ENCODE results near the gene NHS. TPM values are rescaled to one million over a fixed set of nuclear protein-coding genes. Genes with fewer than 3 reads are reported as not detected.

The NHS gene
- total RNA-seq, 2 donors from 2014 or later: 6.0 to 7.3 TPM

DNA sequence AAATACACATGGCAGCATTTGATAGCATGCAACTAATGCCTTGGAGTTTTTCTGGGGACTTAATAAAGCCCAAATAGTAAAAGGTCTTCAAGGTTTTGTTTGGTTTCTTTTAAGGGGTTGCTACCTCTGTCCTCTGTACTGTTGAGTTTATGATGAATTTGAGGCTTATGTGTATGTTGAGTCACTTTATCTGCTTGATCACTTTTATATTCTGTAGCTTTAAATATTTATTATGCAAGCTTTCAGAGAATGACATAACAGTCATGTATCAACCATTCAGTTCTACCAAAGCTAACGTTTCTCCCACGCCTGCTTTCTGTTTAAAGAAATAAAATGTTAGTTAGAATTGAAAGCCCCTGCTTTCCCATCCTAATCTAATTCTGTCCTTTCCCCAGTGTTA lies 122.2 kb downstream of the NHS start:
- Histone ChIP-seq H3K9me3 (ENCODE audit: control insufficient read depth, low read length) (no peaks in the 10 kb centered on the region), H3K27ac (ENCODE audit: low read depth, low read length) (no peak overlapping the region), H3K4me3 (ENCODE audit: low read length) (no peak overlapping the region), H3K9ac (ENCODE audit: extremely low read depth, low read length, poor library complexity, severe bottlenecking) (no peak overlapping the region), H3K36me3 (ENCODE audit: control insufficient read depth, insufficient read depth, low read length) (no peaks in the 10 kb centered on the region), H3K27me3 (ENCODE audit: control insufficient read depth, insufficient read depth, low read length, poor library complexity, severe bottlenecking) (no peaks in the 10 kb centered on the region), H3K4me1 (ENCODE audit: control insufficient read depth, insufficient read depth, low read length) (no peaks in the 10 kb centered on the region)
- no peak for DNase-seq
- H3K36me3 Mint-ChIP-seq (ENCODE audit: low read depth): no peaks in the 10 kb centered on the region
- H3K4me3 Mint-ChIP-seq: no peak overlapping the region
- TF ChIP-seq, protein P1, sequence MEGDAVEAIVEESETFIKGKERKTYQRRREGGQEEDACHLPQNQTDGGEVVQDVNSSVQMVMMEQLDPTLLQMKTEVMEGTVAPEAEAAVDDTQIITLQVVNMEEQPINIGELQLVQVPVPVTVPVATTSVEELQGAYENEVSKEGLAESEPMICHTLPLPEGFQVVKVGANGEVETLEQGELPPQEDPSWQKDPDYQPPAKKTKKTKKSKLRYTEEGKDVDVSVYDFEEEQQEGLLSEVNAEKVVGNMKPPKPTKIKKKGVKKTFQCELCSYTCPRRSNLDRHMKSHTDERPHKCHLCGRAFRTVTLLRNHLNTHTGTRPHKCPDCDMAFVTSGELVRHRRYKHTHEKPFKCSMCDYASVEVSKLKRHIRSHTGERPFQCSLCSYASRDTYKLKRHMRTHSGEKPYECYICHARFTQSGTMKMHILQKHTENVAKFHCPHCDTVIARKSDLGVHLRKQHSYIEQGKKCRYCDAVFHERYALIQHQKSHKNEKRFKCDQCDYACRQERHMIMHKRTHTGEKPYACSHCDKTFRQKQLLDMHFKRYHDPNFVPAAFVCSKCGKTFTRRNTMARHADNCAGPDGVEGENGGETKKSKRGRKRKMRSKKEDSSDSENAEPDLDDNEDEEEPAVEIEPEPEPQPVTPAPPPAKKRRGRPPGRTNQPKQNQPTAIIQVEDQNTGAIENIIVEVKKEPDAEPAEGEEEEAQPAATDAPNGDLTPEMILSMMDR (conservative IDR thresholded peaks at IDR 0.05): no peak
- H3K9me3 Mint-ChIP-seq: no peaks in the 10 kb centered on the region
- H3K27ac Mint-ChIP-seq: no peak overlapping the region
- H3K27me3 Mint-ChIP-seq (ENCODE audit: insufficient read depth): no peaks in the 10 kb centered on the region
- peaks cover 42% of the 10 kb centered on the region for H3K4me1 Mint-ChIP-seq
- WGBS, 2 experiments (ENCODE audit: insufficient coverage in 1 of 2, insufficient read length in 1 of 2): no CpG with 5 or more reads among the region's 2 CpGs

DNA sequence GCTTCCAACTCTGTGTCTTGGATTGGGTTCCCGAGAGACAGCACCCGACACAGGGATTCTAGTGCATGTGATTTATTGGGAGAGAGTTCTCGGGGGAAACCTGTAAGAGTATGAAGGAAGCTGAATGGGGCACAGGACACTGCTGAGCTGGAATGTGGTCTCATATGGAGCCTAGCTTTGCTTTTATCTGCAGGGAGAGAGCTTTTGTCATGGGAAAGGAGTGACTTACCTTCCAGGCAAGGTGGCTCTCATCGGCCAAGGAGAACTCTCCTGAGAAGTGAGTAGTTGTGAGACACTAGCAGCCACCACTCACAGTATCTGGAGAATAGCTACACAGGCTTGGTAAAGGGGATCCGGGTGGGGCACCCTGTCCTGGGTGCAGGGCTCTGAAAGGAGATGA lies 124.5 kb downstream of the NHS start:
- peak; percentile 65 for DNase-seq
- no peak overlapping the region for H3K4me3 Mint-ChIP-seq

DNA sequence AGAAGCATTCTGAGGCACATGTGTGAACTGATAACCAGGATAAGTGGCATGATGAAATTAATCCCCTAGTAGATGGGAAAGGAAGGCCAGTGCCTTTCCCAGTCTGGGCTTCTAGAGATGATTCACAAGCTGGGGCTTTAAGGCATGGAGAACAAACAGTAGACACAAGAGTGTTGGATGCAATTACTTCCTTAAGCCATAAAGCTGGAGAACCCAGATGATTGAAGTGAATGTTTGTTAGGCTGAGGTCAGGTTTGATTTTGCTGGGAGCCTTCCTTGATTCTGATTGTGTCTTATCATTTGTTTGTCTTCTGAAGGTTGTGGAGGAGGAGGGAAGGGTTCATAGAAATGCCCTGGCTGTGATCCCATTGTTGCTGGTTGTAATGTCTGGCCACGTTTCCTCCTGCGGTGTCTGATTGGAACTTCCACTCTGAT lies 125.2 kb downstream of the NHS start:
- no peaks in the 10 kb centered on the region for H3K36me3 Mint-ChIP-seq (ENCODE audit: low read depth)

More for the DNA sequence above, 124.5 kb downstream of the NHS start:
- Histone ChIP-seq H3K27me3 (ENCODE audit: control insufficient read depth, insufficient read depth, low read length, poor library complexity, severe bottlenecking) (no peaks in the 10 kb centered on the region), H3K27ac (ENCODE audit: low read depth, low read length) (no peak overlapping the region), H3K9ac (ENCODE audit: extremely low read depth, low read length, poor library complexity, severe bottlenecking) (no peak overlapping the region), H3K4me1 (ENCODE audit: control insufficient read depth, insufficient read depth, low read length) (no peaks in the 10 kb centered on the region), H3K36me3 (ENCODE audit: control insufficient read depth, insufficient read depth, low read length) (no peaks in the 10 kb centered on the region), H3K9me3 (ENCODE audit: control insufficient read depth, low read length) (no peaks in the 10 kb centered on the region), H3K4me3 (ENCODE audit: low read length) (no peak overlapping the region)
- TF ChIP-seq, protein P1 (conservative IDR thresholded peaks at IDR 0.05): no peak
- H3K27me3 Mint-ChIP-seq (ENCODE audit: insufficient read depth): no peaks in the 10 kb centered on the region
- no peaks in the 10 kb centered on the region for H3K9me3 Mint-ChIP-seq
- 89% methylated on average over 5 of the region's 5 CpGs; no CpG with 5 or more reads in 1 of the 2 experiments for WGBS, 2 experiments (ENCODE audit: insufficient coverage in 1 of 2, insufficient read length in 1 of 2)
- peak overlapping the region; percentile 29 for H3K27ac Mint-ChIP-seq
- no peaks in the 10 kb centered on the region for H3K36me3 Mint-ChIP-seq (ENCODE audit: low read depth)
- peaks cover 42% of the 10 kb centered on the region for H3K4me1 Mint-ChIP-seq

More for the DNA sequence above, 125.2 kb downstream of the NHS start:
- TF ChIP-seq, protein P1 (conservative IDR thresholded peaks at IDR 0.05): no peak
- H3K27me3 ChIP-seq (ENCODE audit: control insufficient read depth, insufficient read depth, low read length, poor library complexity, severe bottlenecking): no peaks in the 10 kb centered on the region
- no peaks in the 10 kb centered on the region for H3K27me3 Mint-ChIP-seq (ENCODE audit: insufficient read depth)
- H3K27ac ChIP-seq (ENCODE audit: low read depth, low read length): no peak overlapping the region
- H3K4me3 ChIP-seq (ENCODE audit: low read length): peak overlapping the region; percentile 13
- no peaks in the 10 kb centered on the region for H3K9me3 ChIP-seq (ENCODE audit: control insufficient read depth, low read length)
- no peak overlapping the region for H3K9ac ChIP-seq (ENCODE audit: extremely low read depth, low read length, poor library complexity, severe bottlenecking)
- H3K9me3 Mint-ChIP-seq: no peaks in the 10 kb centered on the region
- peaks cover 37% of the 10 kb centered on the region for H3K4me1 Mint-ChIP-seq
- no peak for DNase-seq
- H3K36me3 ChIP-seq (ENCODE audit: control insufficient read depth, insufficient read depth, low read length): no peaks in the 10 kb centered on the region
- 72 to 73% methylated on average over 2 of the region's 2 CpGs for WGBS, 2 experiments (ENCODE audit: insufficient coverage in 1 of 2, insufficient read length in 1 of 2)
- H3K4me1 ChIP-seq (ENCODE audit: control insufficient read depth, insufficient read depth, low read length): no peaks in the 10 kb centered on the region
- H3K4me3 Mint-ChIP-seq: no peak overlapping the region
- peak overlapping the region; percentile 48 for H3K27ac Mint-ChIP-seq
